NCI-H2227 treated with DMSO at 0.1 percent for 48 hours (cell line): ENCODE results near the gene RIMBP2.

ENCODE experiments used
- DNase-seq: peaks from one replicate; lab custom pipeline; 2025; lab: John Stamatoyannopoulos, UW

The RIMBP2 gene

GRCh38 chr12:130683811-130684210 is 32.3 kb downstream of the RIMBP2 start:
- DNase-seq = no peak

GRCh38 chr12:130683080-130683479 is 33.0 kb downstream of the RIMBP2 start:
- no peak for DNase-seq

GRCh38 chr12:130680451-130680990 is 35.6 kb downstream of the RIMBP2 start:
- DNase-seq = no peak

- no peak for DNase-seq
These were observed 38.0 kb downstream of the RIMBP2 start for GRCh38 chr12:130677957-130678558.

- DNase-seq = no peak
These were observed 40.3 kb downstream of the RIMBP2 start for GRCh38 chr12:130675791-130676190.

- no peak for DNase-seq
These were observed 41.0 kb downstream of the RIMBP2 start for GRCh38 chr12:130675121-130675520.

- DNase-seq = no peak
These were observed 41.4 kb downstream of the RIMBP2 start for GRCh38 chr12:130674676-130675075.

GRCh38 chr12:130673036-130673705 is 42.9 kb downstream of the RIMBP2 start:
- DNase-seq = no peak

- no peak for DNase-seq
These were observed 43.8 kb downstream of the RIMBP2 start for GRCh38 chr12:130672089-130672820.

- no peak for DNase-seq
These were observed 44.5 kb downstream of the RIMBP2 start for GRCh38 chr12:130671556-130671955.

GRCh38 chr12:130669797-130670196 is 46.3 kb downstream of the RIMBP2 start:
- no peak for DNase-seq

- no peak for DNase-seq
These were observed 46.9 kb downstream of the RIMBP2 start for GRCh38 chr12:130669205-130669557.

- no peak for DNase-seq
These were observed 47.6 kb downstream of the RIMBP2 start for GRCh38 chr12:130668286-130669204.

- DNase-seq = no peak
These were observed 48.6 kb downstream of the RIMBP2 start for GRCh38 chr12:130667421-130667960.

- DNase-seq = no peak
These were observed 49.5 kb downstream of the RIMBP2 start for GRCh38 chr12:130666645-130667044.

GRCh38 chr12:130665753-130666152 is 50.3 kb downstream of the RIMBP2 start:
- no peak for DNase-seq

- no peak for DNase-seq
These were observed 51.3 kb downstream of the RIMBP2 start for GRCh38 chr12:130664772-130665171.

- DNase-seq = no peak
These were observed 51.8 kb downstream of the RIMBP2 start for GRCh38 chr12:130664252-130664651.

GRCh38 chr12:130663514-130663913 is 52.6 kb downstream of the RIMBP2 start:
- DNase-seq = no peak

- no peak for DNase-seq
These were observed 54.4 kb downstream of the RIMBP2 start for GRCh38 chr12:130661486-130662255.

GRCh38 chr12:130661059-130661458 is 55.0 kb downstream of the RIMBP2 start:
- no peak for DNase-seq
